ENCODE results near the gene AFAP1.
"Not testable (repeated sequence)": the region's sequence is repeated elsewhere in the genome, so short reads cannot be mapped to it uniquely, and the experiment has no call there.

GRCh38 chr4:7943688-7944087 is 4.0 kb upstream of the AFAP1 start:
- not testable (repeated sequence) for TF ChIP-seq REST (IDR thresholded peaks at IDR 0.05; ENCODE audit: insufficient read depth in 1 of 2, low read depth in 2 of 2, low read length in 1 of 2); CTCF (IDR thresholded peaks at IDR 0.05); POLR2AphosphoS5 (IDR thresholded peaks at IDR 0.05; ENCODE audit: low read depth, low read length); SIN3A (IDR thresholded peaks at IDR 0.05; ENCODE audit: borderline replicate concordance, insufficient read depth, low read depth, low read length)
